MM.1S (cell line): Measurements from ENCODE around the gene OPA3.
"Not testable (repeated sequence)": the region's sequence is repeated elsewhere in the genome, so short reads cannot be mapped to it uniquely, and the experiment has no call there.

ENCODE experiments used
- DNase-seq: peaks from one replicate; pipeline ENCODE4 v3.0.0-alpha.2; 2015
- H2AFZ ChIP-seq: fragments of 300-600 bp; sonication (generic); 2 replicates; pipeline ENCODE4 v1.6.0; 2016; ENCODE audit warnings: antibody characterized with exemption, low read length
- H3F3A ChIP-seq: fragments of 300-600 bp; sonication (generic); 2 replicates; pipeline ENCODE4 v1.6.1; 2016; ENCODE audit warnings: mild to moderate bottlenecking, antibody characterized with exemption, low read length, moderate library complexity, mixed read lengths; ENCODE audit not compliant: insufficient read depth
- H3K27ac ChIP-seq: fragments of 300-600 bp; sonication (generic); 2 replicates; pipeline ENCODE4 v1.5.1; 2016; ENCODE audit warnings: mild to moderate bottlenecking, low read length
- H3K27me3 ChIP-seq: fragments of 300-600 bp; sonication (generic); replicated peaks from 2 replicates; pipeline ENCODE4 v1.6.0; 2016; ENCODE audit warnings: low read length; ENCODE audit not compliant: insufficient read depth
- H3K36me3 ChIP-seq: fragments of 300-600 bp; sonication (generic); replicated peaks from 2 replicates; pipeline ENCODE4 v1.6.1; 2016; ENCODE audit warnings: mild to moderate bottlenecking, low read length, mixed read lengths; ENCODE audit not compliant: insufficient read depth
- H3K4me1 ChIP-seq: fragments of 300-600 bp; sonication (generic); 2 replicates; pipeline ENCODE4 v1.6.1; 2016; ENCODE audit warnings: low read length, mixed read lengths
- H3K4me2 ChIP-seq: fragments of 300-600 bp; sonication (generic); 2 replicates; pipeline ENCODE4 v1.6.0; 2016; ENCODE audit warnings: low read depth, low read length
- H3K4me3 ChIP-seq: fragments of 300-600 bp; sonication (generic); 2 replicates; pipeline ENCODE4 v1.5.1; 2016; ENCODE audit warnings: low read length, mixed read lengths
- H3K79me2 ChIP-seq: fragments of 300-600 bp; sonication (generic); 2 replicates; pipeline ENCODE4 v1.6.1; 2016; ENCODE audit warnings: mixed run types, low read length, mixed read lengths
- H3K9ac ChIP-seq: fragments of 300-600 bp; sonication (generic); 2 replicates; pipeline ENCODE4 v1.6.1; 2016; ENCODE audit warnings: low read length, mixed read lengths
- H3K9me2 ChIP-seq: fragments of 300-600 bp; sonication (generic); replicated peaks from 2 replicates; pipeline ENCODE4 v1.6.1; 2016; ENCODE audit warnings: mild to moderate bottlenecking, low read length, mixed read lengths; ENCODE audit not compliant: insufficient read depth
- H3K9me3 ChIP-seq: fragments of 300-600 bp; sonication (generic); replicated peaks from 2 replicates; pipeline ENCODE4 v1.6.1; 2016; ENCODE audit warnings: mild to moderate bottlenecking, low read length, mixed read lengths; ENCODE audit not compliant: insufficient read depth
- H4K20me1 ChIP-seq: fragments of 300-600 bp; sonication (generic); 2 replicates; pipeline ENCODE4 v1.6.1; 2016; ENCODE audit warnings: mild to moderate bottlenecking, low read length, moderate library complexity, mixed read lengths; ENCODE audit not compliant: insufficient read depth
- CTCF ChIP-seq: fragments of 300-600 bp; sonication (generic); IDR thresholded peaks from 2 replicates; pipeline ENCODE4 v1.5.1; 2016; ENCODE audit warnings: antibody characterized with exemption, low read length, mixed read lengths
- EZH2 ChIP-seq: fragments of 300-600 bp; sonication (generic); optimal IDR thresholded peaks from 2 replicates; pipeline ENCODE3; 2017; ENCODE audit warnings: low read depth, mild to moderate bottlenecking, antibody characterized with exemption, low read length, mixed read lengths
- EZH2phosphoT487 ChIP-seq: fragments of 300-600 bp; sonication (generic); IDR thresholded peaks from 2 replicates; pipeline ENCODE4 v1.6.1; 2018; ENCODE audit warnings: antibody characterized with exemption, low read length

The OPA3 gene

GRCh38 chr19:45621389-45621788 lies 36.8 kb upstream of the OPA3 start:
- no peaks in the 10 kb centered on the region for H3K79me2 ChIP-seq
- no peak overlapping the region for H3K4me2 ChIP-seq
- H3K9me2 ChIP-seq, result no peaks in the 10 kb centered on the region
- H2AFZ ChIP-seq, result no peak overlapping the region
- H4K20me1 ChIP-seq, result no peaks in the 10 kb centered on the region
- no peak overlapping the region for H3K27ac ChIP-seq
- H3K4me1 ChIP-seq, result peaks cover 2% of the 10 kb centered on the region; the same call in 1 of the 2 replicates
- no peaks in the 10 kb centered on the region for H3F3A ChIP-seq
- H3K4me3 ChIP-seq, result no peak overlapping the region
- DNase-seq, result no peak
- no peaks in the 10 kb centered on the region for H3K27me3 ChIP-seq
- H3K9me3 ChIP-seq, result no peaks in the 10 kb centered on the region
- H3K9ac ChIP-seq, result no peak overlapping the region
- no peaks in the 10 kb centered on the region for H3K36me3 ChIP-seq
- no peak for TF ChIP-seq CTCF
- TF ChIP-seq EZH2, result no peak
- TF ChIP-seq EZH2phosphoT487, result no peak

- no peaks in the 10 kb centered on the region for H3K79me2 ChIP-seq
- H3K4me3 ChIP-seq, result no peak overlapping the region
- no peaks in the 10 kb centered on the region for H3K9me3 ChIP-seq
- peaks cover 10% of the 10 kb centered on the region for H3F3A ChIP-seq
- no peak overlapping the region for H3K27ac ChIP-seq
- no peaks in the 10 kb centered on the region for H3K9me2 ChIP-seq
- TF ChIP-seq EZH2, result no peak
- TF ChIP-seq CTCF, result no peak
- TF ChIP-seq EZH2phosphoT487, result no peak
- no peaks in the 10 kb centered on the region for H3K27me3 ChIP-seq
- H4K20me1 ChIP-seq, result no peaks in the 10 kb centered on the region
- no peaks in the 10 kb centered on the region for H3K36me3 ChIP-seq
- no peak overlapping the region for H2AFZ ChIP-seq
- H3K4me2 ChIP-seq, result no peak overlapping the region
- H3K9ac ChIP-seq, result no peak overlapping the region
- H3K4me1 ChIP-seq, result peaks cover 16% of the 10 kb centered on the region
- DNase-seq, result no peak
These were observed 32.1 kb upstream of the OPA3 start for GRCh38 chr19:45616704-45617017.

- Histone ChIP-seq H3K4me2 (no peak overlapping the region), H3K9me2 (no peaks in the 10 kb centered on the region), H2AFZ (0 out of 2 replicates have a peak overlapping the region, but pooled peaks have one; percentile 23), H3K36me3 (no peaks in the 10 kb centered on the region), H3K4me3 (no peak overlapping the region), H3K9ac (no peak overlapping the region), H3K27ac (no peak overlapping the region), H3K4me1 (peaks cover 16% of the 10 kb centered on the region), H3K9me3 (no peaks in the 10 kb centered on the region), H4K20me1 (no peaks in the 10 kb centered on the region), H3F3A (peaks cover 10% of the 10 kb centered on the region), H3K79me2 (no peaks in the 10 kb centered on the region), H3K27me3 (no peaks in the 10 kb centered on the region)
- peak; percentile 87 for DNase-seq
- TF ChIP-seq EZH2phosphoT487 (no peak), EZH2 (no peak), CTCF (no peak)
These were observed 31.4 kb upstream of the OPA3 start for GRCh38 chr19:45615795-45616703.

- H3K4me1 ChIP-seq, result peaks cover 16% of the 10 kb centered on the region
- H3F3A ChIP-seq, H3K9ac ChIP-seq, H3K79me2 ChIP-seq, H3K36me3 ChIP-seq, H3K4me3 ChIP-seq, H4K20me1 ChIP-seq, H3K9me2 ChIP-seq, H3K4me2 ChIP-seq, H3K9me3 ChIP-seq, H3K27me3 ChIP-seq, DNase-seq, H2AFZ ChIP-seq: not testable (repeated sequence)
- peak overlapping the region; percentile 68; the same call in 1 of the 2 replicates for H3K27ac ChIP-seq
These were observed 30.5 kb upstream of the OPA3 start for GRCh38 chr19:45615056-45615455.
